T-cell (primary cell): ENCODE results near the gene SLC8A1. TPM values are rescaled to one million over a fixed set of nuclear protein-coding genes. Genes with fewer than 3 reads are reported as not detected.

Experiments used
- ATAC-seq, 4 experiments: fragments of 200-7000 bp in 3 of 4; fragments of 150-1000 bp in 1 of 4; cut with Tn5 transposase; replicated peaks in 1 of 4; 1 replicate in 3 of 4; 2 replicates in 1 of 4; pipeline ENCODE4 v1.10.0; 2021; ENCODE audit warnings: moderate library complexity in 3 of 4, mild to moderate bottlenecking in 2 of 4, moderate number of reproducible peaks in 1 of 4
- CTCF ChIA-PET, 2 donors: fragments of 300-600 bp; sonication (Branson Sonifier 250); formaldehyde crosslinking; loops; one replicate each; lab custom pipeline; 2022; ENCODE audit warnings: antibody characterized with exemption in 2 of 2; lab: Charles Lee
- POLR2A ChIA-PET, 2 donors: fragments of 300-600 bp; sonication (Branson Sonifier 250); formaldehyde crosslinking; loops; one replicate each; lab custom pipeline; 2022; ENCODE audit warnings: antibody characterized with exemption in 2 of 2; lab: Charles Lee
- DNase-seq, 35 experiments: peaks; one replicate each; pipeline versions ENCODE4 v3.0.0 to v3.0.0-alpha.2; 2013 to 2023
- H3K27ac ChIP-seq: one replicate; pipeline ENCODE4 v1.5.1; 2013; ENCODE audit warnings: low read length
- H3K27me3 ChIP-seq, 2 experiments: replicated peaks in 1 of 2; 1 replicate in 1 of 2; 2 replicates in 1 of 2; pipeline versions ENCODE4 v1.6.1 to v1.7.0; 2013; ENCODE audit warnings: low read length in 1 of 2, mixed read lengths in 1 of 2; ENCODE audit not compliant: control insufficient read depth in 2 of 2, insufficient read depth in 2 of 2; ENCODE audit errors: extremely low read depth in 1 of 2
- H3K36me3 ChIP-seq, 2 donors: 1 replicate in 1 of 2; 2 replicates in 1 of 2; pipeline versions ENCODE4 v1.6.1 to v1.7.0; 2013; ENCODE audit warnings: low read length in 1 of 2; ENCODE audit not compliant: control insufficient read depth in 2 of 2, insufficient read depth in 1 of 2; ENCODE audit errors: extremely low read depth in 1 of 2
- H3K4me1 ChIP-seq, 2 experiments: 1 replicate in 1 of 2; 2 replicates in 1 of 2; pipeline versions ENCODE4 v1.6.1 to v1.7.0; 2013; ENCODE audit warnings: low read length in 2 of 2, mixed read lengths in 1 of 2; ENCODE audit not compliant: insufficient read depth in 2 of 2, control insufficient read depth in 1 of 2; ENCODE audit errors: extremely low read depth in 1 of 2
- H3K4me3 ChIP-seq, 2 donors: 1 replicate in 1 of 2; 2 replicates in 1 of 2; pipeline versions ENCODE4 v1.5.1 to v1.7.0; 2013; ENCODE audit warnings: mild to moderate bottlenecking in 2 of 2, low read length in 1 of 2, moderate library complexity in 1 of 2; ENCODE audit not compliant: control insufficient read depth in 1 of 2; ENCODE audit errors: extremely low read depth in 1 of 2
- H3K9me3 ChIP-seq: 2 replicates; pipeline ENCODE4 v1.7.0; 2013
- H3K27ac Mint-ChIP-seq, 2 donors: one replicate each; pipeline ENCODE4 v1.8.0; 2020 to 2021; ENCODE audit warnings: mild to moderate bottlenecking in 2 of 2, mixed read lengths in 2 of 2
- H3K27me3 Mint-ChIP-seq, 2 donors: one replicate each; pipeline ENCODE4 v1.8.0; 2021 to 2022; ENCODE audit warnings: mixed read lengths in 2 of 2
- H3K36me3 Mint-ChIP-seq: one replicate; pipeline ENCODE4 v1.8.0; 2021; ENCODE audit warnings: mixed read lengths
- H3K4me1 Mint-ChIP-seq, 3 donors: one replicate each; pipeline ENCODE4 v1.8.0; 2020 to 2022; ENCODE audit warnings: mixed read lengths in 3 of 3, mild to moderate bottlenecking in 1 of 3
- H3K4me3 Mint-ChIP-seq, 3 donors: one replicate each; pipeline ENCODE4 v1.8.0; 2020 to 2022; ENCODE audit warnings: mild to moderate bottlenecking in 3 of 3, mixed read lengths in 3 of 3, moderate library complexity in 3 of 3
- H3K9me3 Mint-ChIP-seq, 3 donors: one replicate each; pipeline ENCODE4 v1.8.0; 2020 to 2022; ENCODE audit warnings: mixed read lengths in 3 of 3
- WGBS: methylation state at CpG from one replicate; pipeline ENCODE4 v1.1.5; 2013; ENCODE audit warnings: missing lambda C conversion rate; ENCODE audit not compliant: insufficient coverage; 5-methylcytosine and 5-hydroxymethylcytosine counted together
- total RNA-seq, 35 experiments: library from RNA in 6 of 35; stranded (reverse) in 6 of 35; fragments of 120-200 nt in 1 of 35; gene quantifications; one replicate each; pipeline versions ENCODE4 v1.2.1 to v1.2.4 and lab custom pipeline; 2013 to 2026

The SLC8A1 gene
- total RNA-seq, 5 donors from 2014 or later (not counting 1 experiment from before 2014, with no cell fraction given) = 0.09 to 0.35 (median 0.13) TPM

GRCh38 chr2:40476436-40476835 lies 24.5 kb upstream of the SLC8A1 start:
- no peaks in the 10 kb centered on the region for H3K36me3 ChIP-seq
- Mint-ChIP-seq H3K4me3 (no peak overlapping the region), H3K27ac (no peak overlapping the region), H3K4me1 (no peaks in the 10 kb centered on the region), H3K36me3 (no peaks in the 10 kb centered on the region), H3K9me3 (no peaks in the 10 kb centered on the region), H3K27me3 (no peaks in the 10 kb centered on the region)
- no peaks in the 10 kb centered on the region for H3K27me3 ChIP-seq
- 73% methylated on average over 1 of the region's 1 CpG for WGBS
- CTCF ChIA-PET = no interaction called here
- no peak overlapping the region for H3K27ac ChIP-seq
- POLR2A ChIA-PET = no interaction called here
- no peak for DNase-seq
- no peaks in the 10 kb centered on the region for H3K9me3 ChIP-seq
- ATAC-seq = no peak
- no peak overlapping the region for H3K4me3 ChIP-seq
- no peaks in the 10 kb centered on the region for H3K4me1 ChIP-seq

GRCh38 chr2:40474306-40474705 lies 22.4 kb upstream of the SLC8A1 start:
- Mint-ChIP-seq H3K9me3 (no peaks in the 10 kb centered on the region), H3K4me3 (no peak overlapping the region), H3K27me3 (no peaks in the 10 kb centered on the region), H3K36me3 (no peaks in the 10 kb centered on the region), H3K4me1 (no peaks in the 10 kb centered on the region), H3K27ac (no peak overlapping the region)
- ATAC-seq (no peak), DNase-seq (no peak)
- Histone ChIP-seq H3K4me3 (no peak overlapping the region), H3K27ac (no peak overlapping the region), H3K36me3 (no peaks in the 10 kb centered on the region), H3K9me3 (no peaks in the 10 kb centered on the region), H3K4me1 (no peaks in the 10 kb centered on the region), H3K27me3 (no peaks in the 10 kb centered on the region)
- POLR2A ChIA-PET = no interaction called here
- CTCF ChIA-PET = no interaction called here
- no CpG with 5 or more reads among the region's 1 CpG for WGBS

GRCh38 chr2:40471866-40472265 lies 20.0 kb upstream of the SLC8A1 start:
- ChIA-PET POLR2A (no interaction called here), CTCF (no interaction called here)
- H3K4me1 ChIP-seq = no peaks in the 10 kb centered on the region
- ATAC-seq = no peak
- Mint-ChIP-seq H3K36me3 (no peaks in the 10 kb centered on the region), H3K4me3 (no peak overlapping the region), H3K9me3 (no peaks in the 10 kb centered on the region), H3K27ac (no peak overlapping the region), H3K4me1 (no peaks in the 10 kb centered on the region), H3K27me3 (no peaks in the 10 kb centered on the region)
- H3K9me3 ChIP-seq = no peaks in the 10 kb centered on the region
- no CpG with 5 or more reads among the region's 3 CpGs for WGBS
- H3K27me3 ChIP-seq = no peaks in the 10 kb centered on the region
- H3K27ac ChIP-seq = no peak overlapping the region
- DNase-seq = no peak
- no peaks in the 10 kb centered on the region for H3K36me3 ChIP-seq
- H3K4me3 ChIP-seq = no peak overlapping the region

- ATAC-seq (no peak), DNase-seq (no peak)
- Histone ChIP-seq H3K9me3 (no peaks in the 10 kb centered on the region), H3K4me1 (no peaks in the 10 kb centered on the region), H3K4me3 (no peak overlapping the region), H3K27ac (no peak overlapping the region), H3K27me3 (no peaks in the 10 kb centered on the region), H3K36me3 (no peaks in the 10 kb centered on the region)
- 82% methylated on average over 3 of the region's 5 CpGs for WGBS
- H3K36me3 Mint-ChIP-seq = no peaks in the 10 kb centered on the region
- no peaks in the 10 kb centered on the region for H3K9me3 Mint-ChIP-seq
- POLR2A ChIA-PET = no interaction called here
- CTCF ChIA-PET = no interaction called here
- no peaks in the 10 kb centered on the region for H3K27me3 Mint-ChIP-seq
- no peaks in the 10 kb centered on the region for H3K4me1 Mint-ChIP-seq
- no peak overlapping the region for H3K27ac Mint-ChIP-seq
- no peak overlapping the region for H3K4me3 Mint-ChIP-seq
Observed at GRCh38 chr2:40470822-40471813, 19.2 kb upstream of the SLC8A1 start.

GRCh38 chr2:40466935-40467572 lies 15.2 kb upstream of the SLC8A1 start:
- Mint-ChIP-seq H3K4me1 (no peaks in the 10 kb centered on the region), H3K36me3 (no peaks in the 10 kb centered on the region), H3K9me3 (no peaks in the 10 kb centered on the region), H3K4me3 (no peak overlapping the region), H3K27me3 (no peaks in the 10 kb centered on the region), H3K27ac (no peak overlapping the region)
- WGBS = no CpG with 5 or more reads among the region's 2 CpGs
- H3K27me3 ChIP-seq = no peaks in the 10 kb centered on the region
- no peaks in the 10 kb centered on the region for H3K4me1 ChIP-seq
- ChIA-PET CTCF (interaction anchor here in 1 of 2 donors (0.8 kb wide), 1 partner anchor 33 kb away, joined by 4 read pairs; no protein-coding TSS in a partner anchor), POLR2A (no interaction called here)
- H3K36me3 ChIP-seq = no peaks in the 10 kb centered on the region
- H3K9me3 ChIP-seq = no peaks in the 10 kb centered on the region
- H3K4me3 ChIP-seq = no peak overlapping the region
- no peak overlapping the region for H3K27ac ChIP-seq
- no peak for ATAC-seq
- DNase-seq = no peak

- no peak for DNase-seq
- Histone ChIP-seq H3K27me3 (no peaks in the 10 kb centered on the region), H3K36me3 (no peaks in the 10 kb centered on the region), H3K9me3 (no peaks in the 10 kb centered on the region), H3K27ac (no peak overlapping the region), H3K4me1 (no peaks in the 10 kb centered on the region), H3K4me3 (no peak overlapping the region)
- H3K27me3 Mint-ChIP-seq = no peaks in the 10 kb centered on the region
- WGBS = no CpG with 5 or more reads among the region's 3 CpGs
- POLR2A ChIA-PET = no interaction called here
- H3K4me1 Mint-ChIP-seq = no peaks in the 10 kb centered on the region
- H3K36me3 Mint-ChIP-seq = no peaks in the 10 kb centered on the region
- H3K9me3 Mint-ChIP-seq = no peaks in the 10 kb centered on the region
- no peak for ATAC-seq
- H3K4me3 Mint-ChIP-seq = no peak overlapping the region
- CTCF ChIA-PET = no interaction called here
- H3K27ac Mint-ChIP-seq = no peak overlapping the region
Observed at GRCh38 chr2:40466332-40466906, 14.5 kb upstream of the SLC8A1 start.
